Upper lobe of left lung (tissue), 4 donors: ENCODE data around the gene SMARCB1.

Source experiments
- EP300 ChIP-seq, 4 donors: sonication (generic); formaldehyde crosslinking; IDR thresholded peaks; one replicate each; pipeline ENCODE4 v1.5.1; 2017; ENCODE audit warnings: antibody characterized with exemption in 4 of 4, control low read depth in 2 of 4
- POLR2A ChIP-seq, 4 donors: fragments of 450-650 bp; IDR thresholded peaks; one replicate each; pipeline ENCODE4 v1.5.1; 2016 to 2017; ENCODE audit warnings: antibody characterized with exemption in 4 of 4, mild to moderate bottlenecking in 2 of 4
- TF ChIP-seq, protein P1 (sequence below), 6 experiments: fragments of 450-650 bp in 4 of 6; fragments of 200-600 bp in 2 of 6; sonication (generic) in 2 of 6; IDR thresholded peaks; one replicate each; pipeline ENCODE4 v1.5.1; 2016 to 2019; ENCODE audit warnings: antibody characterized with exemption in 6 of 6

DNA sequence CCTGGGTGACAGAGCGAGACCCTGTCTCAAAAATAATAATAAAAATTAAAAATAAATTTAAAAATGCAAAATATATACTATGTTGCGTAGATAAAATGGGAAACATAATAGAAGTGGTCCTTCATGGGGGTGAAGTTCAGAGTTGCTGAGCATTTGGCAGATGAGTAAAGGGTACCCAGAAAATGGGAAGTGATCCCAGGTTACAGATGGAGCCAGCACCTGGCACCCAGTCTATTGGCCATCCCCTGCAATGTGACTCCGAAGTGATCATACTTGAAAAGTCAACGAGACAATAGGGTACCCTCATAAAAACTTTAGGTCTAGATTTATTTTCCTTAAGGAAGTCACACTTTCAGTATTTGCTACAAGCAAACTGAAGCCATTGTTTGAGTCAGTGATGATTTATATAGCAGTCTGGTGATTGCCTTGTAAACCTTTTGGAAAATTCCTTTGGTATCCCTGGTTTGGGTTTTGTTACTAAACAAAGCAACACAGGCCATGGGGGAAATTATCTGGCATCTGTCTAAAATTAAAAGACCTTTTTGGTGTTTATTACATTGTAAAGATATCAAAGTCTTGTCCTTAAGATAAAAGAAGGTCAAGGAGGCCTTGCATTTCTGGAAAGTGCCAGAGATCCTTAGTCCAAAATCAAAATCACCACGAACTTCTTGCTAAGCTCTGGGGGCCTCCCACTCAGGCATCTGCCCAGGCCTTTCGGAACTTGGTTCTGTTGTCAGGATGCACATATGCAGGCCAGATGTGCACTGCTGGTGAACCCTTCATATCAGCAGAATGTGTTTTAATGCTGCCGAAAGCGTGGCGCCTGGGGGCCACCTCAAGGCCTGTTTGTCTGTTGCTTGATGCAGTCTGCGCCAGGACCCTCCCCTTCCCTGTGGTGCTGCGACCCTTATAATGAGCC, 4.3 kb downstream of the SMARCB1 start:
- TF ChIP-seq, protein P1, sequence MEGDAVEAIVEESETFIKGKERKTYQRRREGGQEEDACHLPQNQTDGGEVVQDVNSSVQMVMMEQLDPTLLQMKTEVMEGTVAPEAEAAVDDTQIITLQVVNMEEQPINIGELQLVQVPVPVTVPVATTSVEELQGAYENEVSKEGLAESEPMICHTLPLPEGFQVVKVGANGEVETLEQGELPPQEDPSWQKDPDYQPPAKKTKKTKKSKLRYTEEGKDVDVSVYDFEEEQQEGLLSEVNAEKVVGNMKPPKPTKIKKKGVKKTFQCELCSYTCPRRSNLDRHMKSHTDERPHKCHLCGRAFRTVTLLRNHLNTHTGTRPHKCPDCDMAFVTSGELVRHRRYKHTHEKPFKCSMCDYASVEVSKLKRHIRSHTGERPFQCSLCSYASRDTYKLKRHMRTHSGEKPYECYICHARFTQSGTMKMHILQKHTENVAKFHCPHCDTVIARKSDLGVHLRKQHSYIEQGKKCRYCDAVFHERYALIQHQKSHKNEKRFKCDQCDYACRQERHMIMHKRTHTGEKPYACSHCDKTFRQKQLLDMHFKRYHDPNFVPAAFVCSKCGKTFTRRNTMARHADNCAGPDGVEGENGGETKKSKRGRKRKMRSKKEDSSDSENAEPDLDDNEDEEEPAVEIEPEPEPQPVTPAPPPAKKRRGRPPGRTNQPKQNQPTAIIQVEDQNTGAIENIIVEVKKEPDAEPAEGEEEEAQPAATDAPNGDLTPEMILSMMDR (IDR thresholded peaks at IDR 0.05), result no peak
- no peak for TF ChIP-seq POLR2A (IDR thresholded peaks at IDR 0.05)
- no peak for TF ChIP-seq EP300 (IDR thresholded peaks at IDR 0.05)
